HepG2 (cell line): Measurements from ENCODE around the gene APOM. TPM values are rescaled to one million over a fixed set of nuclear protein-coding genes. Genes with fewer than 3 reads are reported as not detected.

Experiments used
- BATF2 ChIP-seq: sonication (generic); formaldehyde crosslinking; IDR thresholded peaks from 2 replicates; pipeline ENCODE4 v1.8.0; 2022; ENCODE audit warnings: mild to moderate bottlenecking, missing genetic modification reagents, moderate library complexity
- BCL6 ChIP-seq: IDR thresholded peaks from 2 replicates; pipeline ENCODE4 v1.6.1; 2016; ENCODE audit warnings: missing genetic modification reagents, missing compliant biosample characterization
- BORCS8-MEF2B ChIP-seq: sonication (generic); formaldehyde crosslinking; IDR thresholded peaks from 2 replicates; pipeline ENCODE4 v1.8.0; 2022; ENCODE audit warnings: mild to moderate bottlenecking, missing genetic modification reagents
- GATA4 ChIP-seq: sonication (generic); IDR thresholded peaks from 2 replicates; pipeline ENCODE4 v1.6.1; 2016; ENCODE audit warnings: antibody characterized with exemption, low read depth, borderline replicate concordance
- JUN ChIP-seq: sonication (generic); formaldehyde crosslinking; IDR thresholded peaks from 2 replicates; pipeline ENCODE4 v1.4.0; 2020; ENCODE audit warnings: mild to moderate bottlenecking, missing genetic modification reagents
- NR0B2 ChIP-seq: sonication (generic); formaldehyde crosslinking; IDR thresholded peaks from 2 replicates; pipeline ENCODE4 v1.4.0; 2020; ENCODE audit warnings: mild to moderate bottlenecking, missing genetic modification reagents
- RERE ChIP-seq: IDR thresholded peaks from 2 replicates; pipeline ENCODE4 v1.6.1; 2016; ENCODE audit warnings: low read depth, missing genetic modification reagents, missing compliant biosample characterization
- ZNF20 ChIP-seq: sonication (generic); formaldehyde crosslinking; IDR thresholded peaks from 2 replicates; pipeline ENCODE4 v1.4.0; 2020; ENCODE audit warnings: mild to moderate bottlenecking, moderate library complexity, missing genetic modification reagents
- ZNF468 ChIP-seq: sonication (generic); formaldehyde crosslinking; IDR thresholded peaks from 2 replicates; pipeline ENCODE4 v1.8.0; 2022; ENCODE audit warnings: mild to moderate bottlenecking, moderate library complexity, missing genetic modification reagents
- ZNF510 ChIP-seq: sonication (generic); formaldehyde crosslinking; IDR thresholded peaks from 2 replicates; pipeline ENCODE4 v1.4.0; 2020; ENCODE audit warnings: low read depth, mild to moderate bottlenecking, missing genetic modification reagents
- ZNF567 ChIP-seq: sonication (generic); formaldehyde crosslinking; IDR thresholded peaks from 2 replicates; pipeline ENCODE4 v1.8.1; 2023; ENCODE audit warnings: mild to moderate bottlenecking, missing genetic modification reagents, borderline replicate concordance
- ZNF616 ChIP-seq: sonication (generic); formaldehyde crosslinking; IDR thresholded peaks from 2 replicates; pipeline ENCODE4 v1.5.0; 2020; ENCODE audit warnings: low read depth, mild to moderate bottlenecking, missing genetic modification reagents
- ZNF724P ChIP-seq: sonication (generic); formaldehyde crosslinking; IDR thresholded peaks from 2 replicates; pipeline ENCODE4 v1.8.0; 2022; ENCODE audit warnings: missing genetic modification reagents, borderline replicate concordance
- ZNF800 ChIP-seq: sonication (generic); formaldehyde crosslinking; IDR thresholded peaks from 2 replicates; pipeline ENCODE4 v1.4.0; 2020; ENCODE audit warnings: missing genetic modification reagents
- polyA plus RNA-seq, 8 experiments: library from polyadenylated mRNA; depleted of rRNA in 3 of 8; stranded (reverse) in 7 of 8; unstranded in 1 of 8; fragments of >200 nt; fragmentation: Illumina TruSeq in 4 of 8; extraction: Trizol in 4 of 8; gene quantifications; 2 replicates each; pipeline versions ENCODE4 v1.2.1 to v1.2.3, GENCODE V29; 2011 to 2016; ENCODE audit warnings: low read depth in 4 of 8, missing spikeins in 1 of 8, mixed read lengths in 1 of 8; ENCODE audit not compliant: insufficient read depth in 1 of 8
- total RNA-seq, 5 experiments: library from RNA; depleted of rRNA; stranded (reverse); fragments of >200 nt; fragmentation: Illumina TruSeq; extraction: Trizol; gene quantifications; 2 replicates each; pipeline ENCODE4 v1.2.3, GENCODE V29; 2016; ENCODE audit warnings: low read depth in 1 of 5

APOM gene
- total and polyA plus RNA-seq, 2 of the 13 experiments (the other 11 are each of a cell fraction or from before 2014, with no cell fraction given): 98.2 to 1,140 TPM

GRCh38 chr6:31659649-31660380 lies 4.1 kb downstream of the APOM start (continued):
- TF ChIP-seq BATF2 (CRISPR knock-in tag) (0 out of 2 replicates have a peak, but pooled peaks have one; percentile 53), RERE (no peak), ZNF468 (CRISPR knock-in tag) (no peak), BCL6 (CRISPR knock-in tag) (no peak), ZNF510 (no peak), GATA4 (peak; percentile 52; the same call in 1 of the 2 replicates), JUN (no peak), ZNF724P (CRISPR knock-in tag) (no peak), NR0B2 (CRISPR knock-in tag) (peak; percentile 14; the same call in 1 of the 2 replicates), ZNF800 (CRISPR knock-in tag) (no peak), BORCS8-MEF2B (CRISPR knock-in tag) (no peak), ZNF20 (CRISPR knock-in tag) (peak; percentile 73; the same call in 1 of the 2 replicates), ZNF567 (CRISPR knock-in tag) (no peak), ZNF616 (CRISPR knock-in tag) (no peak)
